Activated CD4-positive, alpha-beta T cell treated with anti-CD3 and anti-CD28 coated beads, Interleukin-2, Interleukin-6, amounts not matched to agents 100 ng/mL and 50 ng/mL, durations not matched to agents 16 hours and 8 hours (primary cell): Measurements from ENCODE around the gene ZC3H18.

ENCODE experiments used
- DNase-seq: peaks from one replicate; pipeline ENCODE4 v3.0.0-alpha.2; 2020

The ZC3H18 gene

DNA sequence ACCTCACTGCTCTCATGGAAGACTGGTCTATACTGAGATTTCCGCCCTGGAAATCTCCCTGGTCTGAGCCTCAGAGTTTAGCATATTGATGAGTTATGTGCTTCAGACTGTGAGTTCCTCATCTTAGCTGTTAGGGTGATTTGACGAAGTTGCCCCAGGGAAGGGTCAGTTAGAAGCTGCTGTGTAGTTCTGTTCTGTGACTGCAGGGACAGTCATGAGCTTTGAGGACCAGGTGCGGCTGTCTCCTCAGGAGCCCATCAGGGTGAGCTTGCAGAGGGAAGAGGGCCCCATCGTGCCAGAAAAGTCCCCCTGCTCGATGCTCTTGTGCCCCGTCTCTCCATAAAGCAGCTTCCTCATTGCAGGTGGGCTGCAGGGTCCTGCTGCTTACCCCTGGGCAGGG is 39.9 kb downstream of the ZC3H18 start:
- no peak for DNase-seq

DNA sequence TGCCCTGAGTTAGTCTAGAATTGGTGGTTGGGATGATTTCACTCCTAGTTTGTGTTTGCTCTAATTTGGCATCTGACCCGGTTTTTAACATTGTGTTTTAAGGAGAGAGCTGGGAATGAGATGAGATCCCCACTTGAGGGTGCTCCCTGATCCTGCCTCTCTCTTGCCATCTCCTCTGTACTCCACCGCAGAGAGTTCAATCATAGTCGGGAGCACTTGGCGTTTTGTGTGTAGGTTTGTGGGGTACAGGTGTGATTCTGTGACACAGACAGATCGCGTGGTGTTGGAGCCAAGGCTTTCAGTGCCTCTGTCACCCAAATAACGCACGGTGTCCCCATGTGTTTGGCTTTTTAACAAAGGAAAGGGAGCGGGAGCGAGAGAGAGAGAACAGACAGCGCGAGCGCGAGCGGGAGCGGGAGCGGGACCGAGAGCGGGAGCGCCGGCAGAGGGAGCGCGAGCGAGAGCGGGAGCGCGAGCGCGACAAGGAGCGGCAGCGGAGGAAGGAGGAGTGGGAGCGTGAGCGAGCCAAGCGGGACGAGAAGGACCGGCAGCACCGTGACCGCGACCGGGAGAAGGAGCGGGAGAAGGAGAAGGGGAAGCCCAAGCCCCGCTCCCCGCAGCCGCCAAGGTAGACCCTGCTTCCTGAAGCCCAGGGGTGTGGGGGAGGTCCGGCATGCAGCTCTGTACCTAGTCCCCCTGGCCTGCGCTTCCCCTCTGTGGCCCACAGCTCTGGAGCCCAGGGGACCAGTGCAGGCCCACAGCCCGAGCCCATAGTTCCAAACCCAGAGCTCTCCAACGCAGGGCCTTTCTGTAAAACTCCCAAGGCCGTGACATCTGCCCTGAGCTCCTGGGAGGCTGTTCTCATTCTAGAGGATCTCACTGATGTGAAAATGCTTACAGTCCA is 41.0 kb downstream of the ZC3H18 start:
- DNase-seq = no peak

DNA sequence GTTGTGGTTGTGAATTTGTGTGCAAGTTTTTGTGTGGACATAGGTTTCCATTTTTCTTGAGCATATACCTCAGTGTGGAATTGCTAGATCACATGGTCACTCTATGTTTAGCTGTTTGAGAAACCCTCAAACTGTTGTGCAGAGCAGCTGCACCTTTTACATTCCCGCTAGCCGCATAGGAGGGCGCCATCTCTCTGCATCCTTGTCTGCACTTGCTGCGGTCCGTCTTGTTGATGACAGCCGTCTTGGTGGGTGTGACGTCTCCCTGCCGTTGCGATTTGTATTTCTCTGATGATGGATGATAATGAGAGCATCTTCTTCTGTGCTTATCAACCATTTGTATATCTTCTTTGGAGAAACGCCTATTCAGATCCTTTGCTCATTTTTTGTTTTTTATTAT is 43.1 kb downstream of the ZC3H18 start:
- DNase-seq = no peak

DNA sequence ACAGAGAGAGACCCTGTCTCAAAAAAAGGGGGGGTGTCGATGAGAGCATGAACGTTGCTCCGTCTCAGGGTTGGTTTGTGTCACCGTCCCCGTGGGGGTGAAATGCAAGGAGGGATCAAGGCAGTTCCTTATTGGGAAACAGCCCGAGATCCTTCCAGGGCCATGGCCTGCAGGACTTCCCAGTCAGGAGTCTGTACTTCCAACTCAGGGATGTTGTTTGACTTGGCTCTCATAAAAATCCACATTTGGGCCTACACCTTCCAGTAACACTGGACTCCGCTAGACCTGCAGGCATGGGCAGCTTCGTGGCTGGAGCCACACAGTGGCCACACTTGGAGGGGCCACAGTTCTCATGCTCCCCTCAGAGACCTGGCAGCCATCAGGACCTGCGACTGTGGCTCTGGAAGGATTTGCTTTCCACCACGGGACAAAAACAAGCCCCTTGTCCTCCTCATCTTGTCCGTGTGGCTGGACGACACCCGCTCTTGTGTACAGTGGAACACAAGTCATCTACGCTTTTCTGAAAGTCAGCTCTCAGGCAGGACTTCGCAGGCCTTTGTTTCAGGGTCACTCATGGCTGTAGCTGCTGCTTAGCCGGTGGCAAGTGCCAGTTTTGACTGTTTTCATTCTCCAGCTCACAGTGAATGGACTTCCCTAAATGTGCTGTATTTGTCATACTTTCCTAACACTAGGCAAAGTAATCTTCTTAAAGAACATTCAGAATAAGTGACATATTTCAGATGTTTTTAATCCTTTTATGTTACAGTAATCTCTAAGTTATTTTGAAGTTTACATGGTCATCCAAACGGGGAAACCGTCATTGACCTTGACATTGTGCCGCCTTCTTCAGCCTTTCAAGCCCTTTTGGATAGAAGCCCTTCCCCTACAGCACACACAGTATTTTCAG is 44.0 kb downstream of the ZC3H18 start:
- DNase-seq = no peak

DNA sequence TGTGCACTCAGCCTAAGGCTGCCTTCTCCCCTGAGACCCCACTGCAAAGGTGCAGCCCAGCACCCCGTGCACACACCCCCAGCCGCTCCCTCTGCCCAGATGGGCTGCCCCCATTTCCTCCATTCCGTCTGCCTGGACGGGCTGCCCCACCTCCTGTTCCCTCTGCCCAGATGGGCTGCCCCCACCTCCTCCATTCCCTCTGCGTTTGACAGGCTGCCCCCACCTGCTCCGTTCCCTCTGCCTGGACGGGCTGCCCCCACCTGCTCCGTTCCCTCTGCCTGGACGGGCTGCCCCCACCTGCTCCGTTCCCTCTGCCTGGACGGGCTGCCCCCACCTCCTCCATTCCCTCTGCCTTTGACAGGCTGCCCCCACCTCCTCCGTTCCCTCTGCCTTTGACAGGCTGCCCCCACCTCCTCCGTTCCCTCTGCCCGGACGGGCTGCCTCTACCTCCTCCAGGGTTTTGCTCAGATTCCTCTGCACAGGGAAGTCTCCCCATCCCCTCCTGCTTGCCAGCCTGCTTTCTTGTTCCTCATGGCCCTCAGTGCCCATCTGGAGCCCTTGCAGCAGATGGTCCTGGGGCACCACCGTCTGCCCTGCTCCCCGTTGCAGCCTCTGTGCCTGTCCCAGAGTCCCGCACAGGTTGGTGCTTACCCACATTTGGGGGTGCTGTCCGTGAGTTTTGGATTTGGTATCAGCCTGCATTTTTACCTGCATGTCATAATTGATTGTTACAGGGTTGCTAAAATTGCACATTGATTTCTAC is 44.8 kb downstream of the ZC3H18 start:
- DNase-seq = no peak

DNA sequence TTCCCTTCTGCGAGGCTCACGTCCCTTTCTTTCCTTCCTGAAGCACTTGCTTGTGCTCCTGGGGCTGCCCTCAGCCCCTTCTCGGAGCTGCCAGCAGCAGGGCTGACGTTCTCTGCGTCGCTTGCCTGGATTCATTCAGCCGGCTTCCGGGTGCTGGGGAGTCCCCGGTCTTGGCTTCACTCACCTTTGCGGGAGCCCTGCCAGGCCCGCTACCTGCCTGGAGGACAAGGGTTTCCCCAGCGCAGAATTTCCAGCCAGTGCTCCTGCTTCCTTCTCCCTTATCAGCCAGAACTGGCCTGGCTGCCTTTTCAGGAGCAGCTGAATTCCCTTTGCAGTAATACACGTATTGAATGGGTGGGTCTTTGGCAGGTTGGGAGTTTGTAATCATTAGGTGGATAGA is 46.1 kb downstream of the ZC3H18 start:
- DNase-seq = no peak

DNA sequence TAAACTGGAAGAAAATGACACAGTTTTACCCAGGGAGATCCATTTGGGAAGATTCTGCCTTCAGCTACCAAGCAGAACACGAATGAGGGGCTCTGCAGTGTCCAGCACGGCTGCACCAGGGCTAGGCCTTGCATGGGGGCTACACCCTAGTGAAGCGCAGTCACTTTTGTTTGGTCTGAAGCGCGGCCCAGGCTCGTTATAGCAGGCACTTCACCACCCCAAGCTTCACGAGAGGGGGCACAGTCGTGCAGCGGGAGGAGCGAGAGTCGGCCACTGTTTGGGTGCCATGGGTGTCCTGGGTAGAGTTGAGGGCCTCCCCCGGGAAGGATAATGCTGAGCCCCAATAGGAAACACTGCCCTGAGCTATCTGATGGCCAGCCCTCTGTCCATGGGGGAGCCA is 46.5 kb downstream of the ZC3H18 start:
- DNase-seq = no peak

DNA sequence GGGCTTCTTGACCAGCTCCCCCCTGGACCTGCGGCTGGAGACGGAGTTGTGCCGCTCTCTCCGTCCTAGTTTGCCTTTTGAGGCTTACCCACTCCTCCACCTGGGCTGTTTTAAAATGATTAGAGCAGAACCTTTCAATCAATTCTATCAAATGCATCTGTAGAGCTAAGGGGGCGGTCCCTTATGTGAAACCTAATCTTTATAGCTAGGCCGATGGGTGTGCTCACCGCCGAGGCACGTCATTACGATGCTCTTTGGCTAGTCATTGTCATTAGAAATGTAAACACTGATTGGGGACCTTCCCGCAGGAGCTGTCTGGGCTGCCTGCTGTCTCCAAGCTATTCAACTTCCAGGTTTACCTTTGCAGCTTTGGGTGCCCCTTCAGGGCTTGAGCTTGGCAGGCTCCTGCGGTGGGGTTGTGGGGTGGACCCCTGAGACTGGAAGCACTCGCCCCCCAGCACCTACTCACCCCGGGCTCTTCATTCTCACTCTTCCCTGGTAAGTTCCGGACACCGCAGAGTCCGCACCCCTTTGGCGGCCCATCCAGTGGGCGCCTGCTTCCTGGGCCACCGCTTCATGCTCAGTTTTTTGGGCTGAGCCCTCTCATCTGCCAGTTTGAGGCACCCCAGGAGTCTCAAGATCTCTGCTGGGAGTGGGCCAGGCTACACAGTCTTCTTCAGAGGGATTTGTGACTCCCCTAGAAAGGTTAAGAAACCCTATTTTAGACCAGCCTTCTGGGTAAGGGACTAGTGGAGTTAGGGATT is 47.2 kb downstream of the ZC3H18 start:
- DNase-seq = no peak

DNA sequence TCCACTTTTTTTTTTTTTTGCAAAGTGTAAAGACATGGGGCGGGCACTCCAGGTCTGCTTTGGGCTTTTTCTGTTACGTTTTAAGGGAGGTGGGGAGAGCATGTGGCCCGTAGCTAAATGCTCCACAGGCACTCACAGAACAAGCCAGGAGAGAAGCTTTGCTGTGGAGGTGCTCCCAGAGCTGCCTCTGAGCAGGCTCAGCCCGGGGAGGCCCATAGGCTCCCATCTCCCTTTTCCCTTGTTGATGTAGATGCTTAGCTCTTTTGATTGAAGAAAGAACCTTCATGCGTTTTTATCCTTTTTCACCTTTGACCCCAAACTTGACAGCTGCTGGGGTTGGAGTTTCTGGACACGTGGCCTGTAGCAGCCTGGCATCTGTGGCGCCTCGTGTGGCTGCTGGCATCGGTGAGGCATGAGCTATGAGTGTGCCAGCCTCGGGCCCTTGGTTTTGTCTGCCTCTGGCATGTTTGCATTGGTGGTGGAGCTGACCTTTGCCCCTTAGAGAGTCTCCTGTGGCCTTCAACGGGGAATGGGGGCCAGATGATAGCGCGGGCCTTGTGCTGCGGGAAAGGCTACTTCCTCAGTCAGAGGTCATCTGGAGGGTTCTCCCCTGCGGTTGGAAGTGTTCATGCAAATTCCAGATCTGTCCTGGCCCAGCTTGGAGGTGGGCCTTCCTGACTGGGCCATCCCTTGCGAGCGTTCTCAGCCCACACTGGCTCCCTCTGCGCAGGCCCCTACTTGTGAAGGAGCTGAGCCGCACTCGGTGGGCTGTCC is 48.2 kb downstream of the ZC3H18 start:
- DNase-seq = no peak

DNA sequence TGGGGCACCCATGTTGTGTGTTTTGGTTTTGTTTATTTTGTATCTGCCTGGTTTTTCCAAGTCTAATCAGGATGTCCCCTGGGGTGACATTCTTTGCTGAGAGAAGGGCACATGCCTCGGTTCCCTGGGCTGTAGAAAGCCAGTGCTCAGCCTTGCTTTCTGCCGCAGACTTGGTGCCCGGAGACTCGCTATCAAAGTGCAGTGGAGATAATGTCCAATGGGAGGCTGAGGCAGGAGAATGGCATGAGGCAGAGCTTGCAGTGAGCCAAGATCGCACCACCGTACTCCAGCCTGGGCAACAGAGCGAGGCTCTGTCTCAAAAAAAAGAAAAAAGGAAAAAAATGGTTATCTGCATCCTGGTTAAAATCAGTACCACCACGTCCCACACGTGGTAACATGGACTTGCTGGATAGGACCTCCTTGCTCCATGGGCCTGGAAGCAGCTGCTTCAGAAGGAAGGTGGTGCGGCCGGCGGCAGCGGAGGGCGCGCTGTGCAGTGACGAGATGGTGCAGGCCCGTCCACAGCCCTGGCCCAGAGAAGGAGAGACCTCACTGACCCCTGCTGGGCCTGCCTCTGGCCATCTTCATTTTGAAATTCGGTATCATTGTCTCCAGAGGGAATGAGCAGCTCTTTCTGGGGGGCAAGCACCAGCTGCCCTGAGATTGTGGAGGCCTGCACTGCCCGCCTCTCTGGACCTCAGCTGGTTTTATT is 48.9 kb downstream of the ZC3H18 start:
- DNase-seq = no peak

DNA sequence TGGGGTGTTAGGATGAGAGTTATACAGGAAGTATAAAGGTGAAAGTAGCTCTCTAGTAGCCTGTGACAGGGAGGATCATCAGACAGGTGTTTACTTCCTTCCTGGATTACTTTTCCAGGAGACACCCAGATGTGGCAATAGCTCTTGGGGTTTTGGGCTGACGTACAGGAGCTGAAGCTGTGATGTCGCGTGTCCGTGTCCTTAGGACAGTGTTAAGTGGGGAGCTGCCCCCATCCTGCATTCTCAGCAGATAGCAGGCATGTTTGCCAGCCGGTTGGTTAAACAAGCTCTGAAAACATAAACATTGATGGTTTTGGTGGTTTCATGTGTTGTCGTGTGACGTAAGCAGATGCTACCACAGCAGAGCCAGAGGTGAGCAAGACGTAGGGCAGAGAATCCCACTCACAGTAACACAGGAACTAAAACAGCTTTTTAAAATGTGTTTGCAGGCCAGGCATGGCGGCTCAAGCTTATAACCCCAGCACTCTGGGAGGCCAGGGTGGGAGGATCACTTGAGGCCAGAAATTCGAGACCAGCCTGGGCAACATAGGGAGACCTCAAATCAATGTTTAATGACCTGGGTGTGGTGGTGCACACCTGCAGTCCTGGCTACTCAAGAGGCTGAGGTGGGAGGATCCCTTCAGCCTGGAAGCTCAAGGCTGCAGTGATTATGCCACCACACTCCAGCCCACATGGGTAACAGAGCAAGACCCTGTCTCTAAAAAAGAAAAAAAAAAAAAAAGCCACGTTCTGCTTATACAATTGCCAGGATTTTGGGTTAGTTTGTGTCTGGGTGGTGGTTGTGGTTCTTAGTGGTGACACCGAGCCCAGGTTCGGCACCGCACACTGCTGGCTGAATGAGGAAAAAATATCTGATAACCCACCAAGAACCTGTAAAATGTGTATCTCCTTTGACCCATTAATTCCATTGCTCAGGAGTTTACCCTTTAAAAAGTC is 49.9 kb downstream of the ZC3H18 start:
- DNase-seq = peak; percentile 73

DNA sequence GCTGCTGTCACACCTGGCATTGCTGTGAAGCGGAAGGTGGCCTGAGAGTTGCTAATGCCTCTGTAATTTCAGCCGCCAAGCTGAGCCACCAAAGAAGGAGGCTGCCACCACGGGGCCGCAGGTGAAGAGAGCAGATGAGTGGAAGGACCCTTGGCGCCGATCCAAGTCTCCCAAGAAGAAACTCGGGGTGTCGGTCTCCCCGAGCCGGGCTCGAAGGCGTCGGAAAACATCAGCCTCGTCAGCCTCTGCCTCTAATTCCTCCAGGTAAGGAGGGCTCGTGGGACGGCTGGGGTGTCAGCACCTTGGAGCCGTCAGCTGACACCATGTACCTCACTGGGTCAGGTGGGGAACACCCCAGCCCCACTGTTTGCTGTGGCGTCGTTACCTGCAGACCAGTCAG is 51.9 kb downstream of the ZC3H18 start:
- no peak for DNase-seq

DNA sequence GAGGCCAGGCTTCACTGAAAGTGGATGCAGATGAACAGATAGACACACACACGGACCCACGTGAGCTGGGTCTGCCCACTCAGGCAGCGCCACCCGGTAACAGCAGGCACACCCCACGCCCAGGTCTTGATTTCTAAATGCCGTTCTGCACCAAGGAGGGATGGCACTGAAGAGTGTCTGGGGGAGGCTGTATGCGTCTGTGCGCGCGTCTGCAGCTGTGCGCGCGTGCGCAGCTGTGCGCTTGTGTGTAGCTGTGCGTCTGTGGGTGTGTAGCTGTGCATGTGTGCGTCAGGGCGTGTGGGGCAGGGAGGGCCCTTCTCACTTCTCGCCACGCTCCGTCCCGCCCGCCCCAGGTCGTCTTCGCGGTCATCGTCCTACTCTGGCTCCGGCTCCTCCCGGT is 52.7 kb downstream of the ZC3H18 start:
- DNase-seq = no peak

DNA sequence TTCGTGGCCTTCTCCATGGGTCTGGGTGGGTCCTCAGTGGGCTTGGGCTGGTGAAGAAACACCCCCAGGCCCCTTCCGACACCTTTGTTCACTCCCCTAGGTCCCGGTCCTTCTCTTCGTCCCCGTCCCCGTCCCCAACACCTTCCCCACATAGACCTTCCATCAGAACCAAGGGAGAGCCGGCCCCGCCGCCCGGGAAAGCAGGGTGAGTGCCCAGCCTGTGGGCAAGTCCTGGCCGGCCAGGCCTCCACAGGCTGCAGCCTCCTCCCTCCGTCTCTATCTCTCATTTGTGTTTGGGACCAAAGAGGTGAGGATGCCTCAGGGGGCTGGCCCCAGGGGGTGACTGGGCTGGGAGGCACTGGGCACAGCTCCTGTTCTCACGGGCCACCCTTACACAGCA is 53.7 kb downstream of the ZC3H18 start:
- no peak for DNase-seq

DNA sequence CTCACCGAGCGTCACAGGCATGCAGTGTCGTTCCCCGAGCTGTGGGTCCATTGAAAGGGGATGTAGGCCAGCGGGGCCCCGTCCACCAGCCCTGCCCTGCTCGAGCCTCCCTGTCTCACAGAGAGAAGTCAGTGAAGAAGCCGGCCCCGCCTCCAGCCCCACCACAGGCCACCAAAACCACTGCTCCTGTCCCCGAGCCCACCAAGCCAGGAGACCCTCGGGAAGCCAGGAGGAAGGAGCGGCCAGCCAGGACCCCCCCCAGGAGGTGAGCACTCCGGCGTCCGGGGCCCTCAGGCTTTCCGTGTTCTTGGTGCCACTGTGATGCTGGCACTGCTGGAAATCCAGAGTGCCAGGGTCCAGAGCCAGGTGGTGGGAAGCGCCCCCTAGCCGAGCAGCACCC is 54.3 kb downstream of the ZC3H18 start:
- DNase-seq = no peak

DNA sequence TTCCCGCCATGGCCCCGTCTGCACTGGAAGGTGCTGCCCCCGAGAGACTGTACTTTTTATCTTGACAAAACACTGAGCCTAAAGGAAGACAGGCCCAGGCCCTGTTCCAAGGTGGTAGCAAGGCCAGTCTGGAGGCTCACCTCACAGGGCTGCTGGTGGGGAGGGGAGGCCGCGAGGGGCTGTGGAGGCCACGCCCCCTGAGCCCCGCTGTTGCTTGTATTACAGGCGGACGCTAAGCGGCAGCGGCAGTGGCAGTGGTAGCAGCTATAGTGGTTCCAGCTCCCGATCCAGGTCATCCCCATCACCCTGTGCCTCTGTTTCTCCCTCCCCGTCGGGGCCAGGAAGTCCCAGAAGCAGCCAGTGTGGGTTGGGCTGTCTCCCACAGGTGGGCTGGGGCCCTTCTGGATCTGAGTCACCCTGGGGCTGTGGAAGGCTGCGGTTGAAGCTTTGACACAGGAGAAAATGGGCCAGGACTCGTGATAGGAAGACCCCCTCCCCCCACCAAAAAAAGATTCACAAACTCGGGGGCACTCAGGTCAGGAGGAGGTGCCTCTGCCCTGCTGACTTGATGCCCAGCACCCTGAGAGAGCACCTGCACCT is 54.9 kb downstream of the ZC3H18 start:
- DNase-seq = peak; percentile 26

DNA sequence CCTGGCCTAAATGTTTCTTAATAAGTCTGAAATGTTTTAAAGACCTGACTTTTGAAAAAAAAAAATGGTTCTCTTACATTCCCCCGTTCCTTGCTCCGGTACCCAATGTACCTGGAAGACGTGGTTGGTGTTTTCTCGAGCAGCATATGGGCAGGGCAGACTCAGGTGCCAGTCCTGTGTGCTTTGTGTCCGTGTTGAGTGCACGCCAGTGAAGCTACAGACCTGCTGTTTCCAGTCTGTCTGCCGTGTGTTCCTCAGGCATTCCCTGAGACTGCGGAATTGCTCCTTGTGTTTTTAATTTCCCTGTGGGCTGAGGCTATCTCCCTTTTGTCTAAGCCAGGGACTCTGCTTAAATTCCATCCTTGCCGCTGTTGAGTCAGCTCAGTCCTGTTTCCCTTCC is 56.4 kb downstream of the ZC3H18 start:
- DNase-seq = no peak

DNA sequence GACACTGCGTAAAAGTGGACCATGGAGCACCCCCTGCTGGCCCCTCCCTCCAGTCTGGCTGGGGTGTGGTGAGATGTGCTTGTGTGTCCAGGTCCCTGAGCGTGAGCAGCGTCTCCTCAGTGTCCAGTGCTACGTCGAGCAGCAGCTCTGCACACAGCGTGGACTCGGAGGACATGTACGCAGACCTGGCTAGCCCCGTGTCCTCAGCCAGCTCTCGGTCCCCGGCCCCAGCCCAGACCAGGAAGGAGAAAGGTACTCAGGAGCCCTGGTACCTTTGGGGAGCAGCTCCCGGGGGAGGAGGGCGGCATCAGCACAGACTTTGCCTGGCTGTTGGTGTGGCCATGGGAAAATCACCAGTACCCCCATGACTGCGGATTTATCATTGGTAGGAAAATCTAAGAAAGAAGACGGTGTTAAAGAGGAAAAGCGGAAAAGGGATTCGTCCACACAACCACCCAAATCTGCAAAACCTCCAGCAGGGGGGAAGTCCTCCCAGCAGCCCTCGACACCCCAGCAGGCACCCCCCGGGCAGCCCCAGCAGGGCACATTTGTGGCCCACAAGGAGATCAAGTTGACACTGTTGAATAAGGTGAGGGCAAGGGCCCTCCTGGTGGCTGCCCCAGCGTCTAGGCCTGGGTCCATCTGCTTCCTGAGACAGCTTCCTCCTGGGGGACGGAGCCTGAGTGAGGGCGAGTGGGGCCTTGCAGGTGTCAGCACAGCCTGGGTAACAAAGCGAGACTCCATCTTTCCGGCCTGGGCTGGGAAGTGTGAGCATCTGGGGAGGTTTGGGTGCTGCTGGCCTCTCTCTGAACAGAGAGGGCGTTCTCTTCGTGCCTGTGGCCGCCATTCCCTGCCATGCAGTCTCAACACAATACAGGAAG is 57.6 kb downstream of the ZC3H18 start:
- DNase-seq = no peak
